ENCODE results near the gene KIF1A.
"Not testable (repeated sequence)": the region's sequence is repeated elsewhere in the genome, so short reads cannot be mapped to it uniquely, and the experiment has no call there.

Gene KIF1A

DNA sequence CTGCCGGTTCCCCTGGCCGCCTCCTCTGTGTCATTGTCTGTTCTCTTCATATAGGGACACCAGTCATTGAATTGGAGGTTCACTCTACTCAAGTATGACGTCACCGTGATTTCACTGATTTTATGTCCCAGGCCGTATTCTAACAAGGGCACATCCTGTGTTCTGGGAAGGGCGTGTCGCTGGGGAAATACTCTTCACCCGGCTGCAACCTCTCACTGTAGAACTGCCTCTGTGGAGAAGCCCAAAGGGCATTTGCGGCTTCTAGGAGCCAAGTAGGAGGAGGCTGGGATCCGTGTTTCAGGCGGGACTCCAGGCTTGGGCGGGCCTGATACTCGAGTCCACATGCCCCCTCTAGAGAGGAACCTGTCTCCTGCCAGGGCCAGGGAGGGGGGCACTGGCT lies 123.5 kb downstream of the KIF1A start:
- DNase-seq: not testable (repeated sequence)

DNA sequence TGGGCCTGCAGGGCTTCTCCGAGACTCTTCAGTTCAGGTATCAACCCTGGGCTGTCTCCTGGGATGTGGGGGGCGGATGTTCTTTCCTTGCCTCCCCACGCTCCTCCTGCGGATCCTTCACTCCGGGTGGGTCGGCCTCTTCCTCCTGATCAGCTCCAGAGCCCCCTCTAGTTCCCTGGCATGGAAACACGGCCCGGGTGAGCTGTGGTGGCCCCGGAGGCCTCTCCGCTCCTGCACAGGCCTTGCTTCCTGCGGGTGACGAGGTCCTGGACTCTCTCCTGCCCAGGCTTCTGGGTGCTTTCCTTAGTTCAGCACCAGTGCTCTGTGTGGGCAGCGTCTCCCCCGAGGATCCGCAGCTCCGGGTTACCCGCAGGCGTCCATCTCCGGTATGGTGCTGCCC lies 124.4 kb downstream of the KIF1A start:
- DNase-seq: not testable (repeated sequence)

DNA sequence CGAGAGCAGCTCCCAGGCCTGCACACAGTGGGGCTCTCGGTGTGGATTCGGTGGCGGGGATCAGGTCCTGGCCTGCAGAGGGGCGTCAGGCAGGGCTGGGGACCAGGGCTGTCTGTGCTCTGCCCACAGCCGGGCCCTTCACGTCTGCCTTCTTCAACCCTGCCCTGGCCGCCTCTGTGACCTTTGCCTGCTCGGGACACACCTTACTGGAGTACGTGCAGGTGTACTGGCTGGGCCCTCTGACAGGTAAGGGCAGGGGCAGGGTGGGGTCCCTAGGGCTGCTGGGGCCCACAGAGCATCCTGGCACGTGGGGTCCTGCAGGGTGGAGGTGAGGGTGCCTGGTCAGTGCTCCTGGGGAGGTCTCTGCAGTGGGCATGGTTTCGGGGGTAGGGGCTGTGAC lies 125.7 kb downstream of the KIF1A start:
- DNase-seq: not testable (repeated sequence)

DNA sequence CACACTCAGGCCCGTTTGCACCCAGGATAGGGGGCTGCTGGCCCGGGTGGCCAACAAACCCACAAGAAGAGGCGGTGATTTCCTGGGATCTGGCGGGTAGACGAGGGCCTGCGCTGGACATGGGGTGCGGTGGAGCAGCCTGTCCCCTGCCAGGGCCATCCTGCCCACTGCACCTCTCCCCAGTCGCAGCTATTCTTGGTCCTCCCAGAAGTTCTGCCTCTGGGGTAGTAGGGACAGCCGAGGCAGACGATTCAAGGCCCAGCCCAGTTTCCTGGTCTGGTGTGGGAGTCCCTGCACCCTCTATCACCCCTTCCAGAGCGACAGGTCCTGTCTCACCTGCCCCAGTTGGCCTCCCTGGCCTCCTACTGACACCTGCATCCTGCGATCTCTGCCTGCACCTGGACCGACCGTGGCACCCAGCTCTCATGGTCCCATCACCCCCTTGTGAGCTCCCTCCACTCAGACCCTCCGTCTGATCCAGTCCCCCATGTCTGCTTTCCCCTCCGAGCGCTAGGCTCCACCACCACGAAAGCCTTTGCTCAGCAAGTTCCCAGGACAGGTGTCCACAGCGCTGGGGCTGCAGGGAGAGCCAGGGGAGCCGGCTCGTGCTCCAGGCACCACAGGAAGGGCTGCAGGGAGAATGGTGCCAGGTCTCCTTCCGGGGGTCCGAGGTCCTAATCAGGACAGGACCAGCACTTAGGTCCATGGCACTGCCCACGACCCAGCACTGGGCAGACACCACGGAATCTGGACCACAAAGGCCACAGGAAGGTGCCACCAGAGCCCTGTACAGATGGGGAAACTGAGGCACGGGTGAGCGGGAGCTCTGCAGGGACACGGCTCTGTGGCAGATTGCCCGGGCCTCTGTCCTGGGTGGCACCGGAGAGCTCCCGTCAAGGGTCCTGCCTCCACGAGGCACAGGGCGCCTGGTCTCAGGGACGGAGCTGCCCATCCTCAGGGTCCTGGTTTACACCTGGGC lies 127.1 kb downstream of the KIF1A start:
- DNase-seq: not testable (repeated sequence)

DNA sequence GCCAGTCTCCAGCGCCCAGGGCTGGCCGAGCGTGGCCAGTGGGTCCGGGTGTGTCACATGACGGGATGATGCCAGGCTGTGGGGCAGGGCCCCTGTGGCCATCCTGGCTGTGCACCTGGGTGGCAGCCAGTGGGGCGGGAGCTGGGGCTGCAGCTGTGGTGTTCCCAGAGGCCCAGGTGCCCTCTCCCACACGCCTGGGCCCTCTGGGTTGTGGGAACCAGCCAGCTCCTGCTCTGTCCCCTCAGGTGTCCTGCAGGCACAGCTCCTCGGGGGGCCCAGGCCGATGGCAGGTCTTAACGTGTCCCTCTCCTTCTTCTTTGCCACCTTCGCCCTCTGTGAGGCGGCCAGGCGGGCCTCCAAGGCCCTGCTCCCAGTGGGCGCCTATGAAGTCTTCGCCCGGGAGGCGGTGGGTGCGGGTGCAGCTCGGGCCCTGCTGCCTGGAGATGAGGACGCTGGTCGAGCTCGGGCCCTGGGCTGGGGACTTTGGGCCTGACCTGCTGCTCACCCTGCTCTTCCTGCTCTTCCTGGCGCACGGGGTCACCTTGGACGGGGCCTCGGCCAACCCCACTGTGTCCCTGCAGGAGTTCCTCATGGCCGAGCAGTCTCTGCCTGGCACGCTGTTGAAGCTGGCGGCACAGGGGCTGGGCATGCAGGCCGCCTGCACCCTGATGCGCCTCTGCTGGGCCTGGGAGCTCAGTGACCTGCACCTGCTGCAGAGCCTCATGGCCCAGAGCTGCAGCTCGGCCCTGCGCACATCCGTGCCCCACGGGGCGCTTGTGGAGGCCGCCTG lies 128.2 kb downstream of the KIF1A start, which contains the start of gene AQP12A:
AQP12A (plus strand) TSS at position 236 of the 790 bp plus-strand sequence; CDS start at position 284, 48 bp downstream.
- not testable (repeated sequence) for DNase-seq

DNA sequence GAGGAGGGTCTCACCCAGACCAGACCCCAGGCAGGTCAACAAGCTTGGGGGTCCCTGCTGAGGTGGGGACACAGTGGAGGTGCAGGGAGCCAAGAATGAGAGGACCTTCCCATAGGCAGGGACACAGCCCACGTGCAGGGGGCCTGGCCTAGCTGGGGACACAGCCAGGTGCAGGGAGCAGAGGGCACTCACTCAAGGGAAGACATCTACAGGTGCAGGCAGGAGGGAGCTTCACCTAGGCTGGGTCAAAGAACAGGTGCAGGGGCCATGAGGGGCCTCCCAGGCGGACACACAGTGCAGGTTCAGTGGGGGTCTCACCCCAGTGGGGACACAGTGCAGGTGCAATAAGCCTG lies 129.0 kb downstream of the KIF1A start:
- not testable (repeated sequence) for DNase-seq

DNA sequence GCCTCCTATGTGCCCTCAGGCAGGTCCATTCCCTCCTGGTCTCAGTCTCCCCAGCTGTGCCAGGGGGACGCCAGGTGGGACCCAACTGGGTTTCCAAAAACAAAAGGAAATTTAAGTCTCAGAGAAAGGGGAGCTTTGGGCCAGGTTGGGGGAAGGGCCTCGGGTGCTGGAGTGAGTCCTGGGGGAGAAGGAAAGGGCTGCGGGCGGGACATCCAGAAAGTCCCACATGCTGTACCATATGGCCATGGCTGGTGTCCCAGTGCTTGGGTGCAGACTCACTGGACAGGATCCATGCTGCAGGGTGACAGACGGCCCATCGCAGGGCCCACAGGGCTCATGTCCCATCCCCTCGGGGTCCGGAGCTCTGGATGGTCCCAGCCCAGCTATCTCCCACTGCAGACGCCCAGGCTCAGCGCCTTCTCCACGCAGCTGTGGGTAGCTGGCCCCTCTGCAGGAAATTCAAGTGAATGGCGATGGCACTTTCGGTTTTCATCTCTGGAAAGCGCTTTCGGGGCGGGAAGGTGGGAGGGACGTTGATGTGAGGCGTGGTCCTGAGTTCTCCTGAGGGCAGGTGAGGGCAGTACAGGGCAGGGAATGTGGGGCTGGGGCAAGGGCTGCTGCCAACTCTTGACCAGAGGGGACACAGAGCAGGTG lies 129.5 kb downstream of the KIF1A start:
- DNase-seq: not testable (repeated sequence)

DNA sequence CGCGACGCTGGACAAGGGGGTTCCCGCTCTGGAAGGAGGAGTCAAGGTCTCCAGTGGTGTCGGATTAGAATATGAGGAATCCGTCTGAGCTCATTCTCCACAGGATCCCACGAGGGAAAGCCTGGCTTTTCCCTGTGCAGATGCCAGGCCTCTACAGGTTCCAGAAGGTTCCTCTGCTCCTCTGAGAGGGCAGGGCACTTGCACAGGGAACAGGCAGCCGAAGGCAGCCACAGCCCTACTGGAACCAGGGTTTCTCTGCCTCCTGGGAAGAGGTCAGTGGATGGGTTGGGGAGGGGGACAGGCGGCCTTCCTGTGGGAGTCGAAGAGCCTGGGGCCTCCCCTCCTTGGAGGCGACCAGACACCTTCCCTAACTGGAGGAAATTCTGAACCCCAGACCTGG lies 130.0 kb downstream of the KIF1A start:
- DNase-seq: no peak

DNA sequence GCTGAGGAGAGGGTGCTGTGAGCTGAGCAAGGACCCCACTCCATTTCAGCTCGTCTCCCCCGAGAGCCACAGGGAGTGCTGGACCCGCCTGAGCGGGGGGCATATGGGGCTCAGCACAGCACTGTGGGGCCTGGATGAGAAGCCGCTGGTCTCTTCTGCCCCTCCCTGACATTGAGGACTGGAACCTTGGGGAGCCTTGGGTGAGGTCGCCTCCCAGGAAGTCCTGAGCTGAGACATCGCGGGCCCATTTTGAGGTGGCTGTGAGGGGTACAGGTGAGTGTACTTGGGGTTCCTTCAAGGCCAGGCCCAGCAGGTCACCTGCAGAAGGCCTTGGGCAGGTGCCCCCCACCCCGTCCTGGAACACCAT lies 131.5 kb downstream of the KIF1A start:
- no peak for DNase-seq

DNA sequence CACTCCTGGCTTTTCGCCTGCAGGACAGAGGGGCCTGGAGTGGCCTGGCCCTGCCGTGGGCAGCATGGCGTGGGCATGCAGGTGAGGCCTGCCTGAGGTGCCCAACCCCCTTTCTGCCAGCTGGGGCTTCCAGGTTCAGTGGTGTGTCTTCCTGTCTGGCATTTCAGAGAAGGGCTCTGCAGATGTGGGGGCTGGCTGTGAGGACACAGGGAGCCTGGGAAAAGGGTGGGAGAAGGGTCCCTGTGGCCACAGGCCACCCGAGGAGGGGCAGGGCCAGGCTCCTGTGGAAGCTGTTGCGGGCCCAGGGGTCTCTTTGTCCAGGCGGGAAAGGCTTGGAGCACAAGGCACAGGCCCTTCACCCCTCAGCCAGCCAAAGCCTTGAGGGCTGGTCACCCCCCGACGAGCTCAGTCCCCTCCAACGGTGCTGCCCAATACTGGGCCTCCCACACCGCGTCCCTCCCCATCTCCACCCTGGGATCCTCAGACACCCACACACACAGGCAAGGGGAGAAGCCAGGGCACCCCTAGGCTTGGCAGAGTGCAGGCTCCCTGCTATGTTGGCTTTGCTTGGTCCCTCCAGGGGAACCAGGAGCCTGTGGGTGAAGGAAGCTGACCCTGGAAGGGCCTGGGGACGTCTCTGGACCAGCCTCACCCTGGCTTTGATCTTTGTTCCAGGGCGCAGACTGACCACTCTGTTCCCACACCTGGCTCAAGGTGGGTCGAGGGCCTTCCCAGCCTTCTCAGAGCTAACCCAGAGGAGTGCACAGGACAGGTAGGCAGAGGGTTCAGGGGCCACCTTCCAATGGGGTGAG lies 132.1 kb downstream of the KIF1A start:
- no peak for DNase-seq

DNA sequence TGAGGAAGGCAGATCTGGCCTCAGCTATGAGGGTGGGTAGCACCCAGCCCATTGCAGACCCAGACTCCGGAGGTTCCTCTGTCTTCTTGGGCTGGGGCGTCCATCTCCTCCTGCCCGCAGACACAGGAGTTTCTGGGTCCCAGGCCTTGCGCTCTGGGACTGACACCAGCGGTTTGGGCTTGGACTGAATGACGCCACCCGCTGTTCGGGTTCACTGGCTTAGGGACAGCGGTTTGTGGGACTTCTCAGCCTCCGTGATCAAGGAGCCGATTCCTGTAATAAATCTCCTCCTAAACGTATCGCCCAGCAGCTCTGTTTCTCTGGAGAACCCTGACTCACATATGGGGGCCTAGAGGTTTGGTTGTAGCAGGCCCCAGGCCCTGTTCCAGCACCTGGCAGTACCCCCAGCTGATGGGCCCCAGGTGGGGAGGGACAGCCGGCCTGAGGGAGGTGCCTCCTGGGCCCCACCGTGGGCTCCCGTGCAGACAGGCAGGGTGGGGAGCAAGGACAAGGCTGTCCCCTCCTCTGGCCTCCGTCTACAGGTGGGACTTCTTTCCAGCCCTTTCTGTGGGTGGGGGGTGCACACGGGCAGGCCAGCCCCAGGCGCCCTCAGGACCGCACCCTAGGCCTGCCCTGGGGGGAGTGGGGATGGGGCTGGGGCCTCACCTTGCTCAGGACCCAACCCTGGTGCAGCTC lies 132.8 kb downstream of the KIF1A start:
- no peak for DNase-seq

DNA sequence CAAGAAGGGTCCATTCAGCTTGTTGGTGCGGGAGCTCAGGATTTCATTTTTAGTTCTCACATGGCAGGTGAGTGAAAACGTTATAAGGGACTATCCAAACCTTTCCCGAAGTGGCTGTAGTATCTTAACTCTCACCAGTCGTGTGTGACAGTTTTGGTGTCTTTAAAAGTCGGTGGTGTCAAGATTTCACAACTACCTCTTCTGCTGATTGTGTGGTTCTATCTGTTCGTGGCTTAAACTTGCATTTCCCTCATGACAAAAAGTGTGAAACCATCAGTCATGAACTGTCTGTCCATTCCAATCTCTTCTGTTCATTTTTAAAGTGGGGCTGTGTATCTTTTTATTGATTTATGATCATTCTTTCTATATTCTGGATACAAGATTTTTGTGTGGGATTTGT lies 133.6 kb downstream of the KIF1A start:
- no peak for DNase-seq

DNA sequence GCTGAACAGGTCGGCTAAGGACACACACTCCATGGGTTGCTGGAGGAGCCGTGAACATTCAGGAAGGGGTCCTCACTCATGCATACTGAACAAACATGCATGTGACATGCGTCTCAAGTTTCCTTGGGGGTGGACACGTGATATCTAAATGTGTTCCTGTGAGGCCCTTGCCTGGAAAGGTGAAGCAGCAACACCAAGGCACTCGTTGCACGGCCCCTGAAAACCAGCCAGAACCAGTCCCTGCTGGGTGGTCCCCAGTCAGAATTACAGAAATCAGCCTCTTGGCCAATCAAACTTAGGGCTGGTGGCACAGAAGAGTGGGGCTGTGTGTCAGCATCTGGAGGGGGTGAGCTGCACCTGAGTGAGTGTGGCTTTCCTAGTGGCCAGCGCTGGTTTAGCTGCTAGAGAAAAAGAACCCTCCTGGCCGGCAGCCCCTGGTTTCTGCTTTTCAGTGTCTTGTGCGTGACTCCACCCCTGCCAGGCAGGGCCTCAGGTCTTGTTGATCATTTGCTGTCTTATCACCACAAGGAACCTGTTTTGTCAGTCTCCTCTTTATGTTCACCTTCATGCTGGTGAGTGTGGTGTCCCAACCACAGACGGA lies 134.1 kb downstream of the KIF1A start:
- no peak for DNase-seq

DNA sequence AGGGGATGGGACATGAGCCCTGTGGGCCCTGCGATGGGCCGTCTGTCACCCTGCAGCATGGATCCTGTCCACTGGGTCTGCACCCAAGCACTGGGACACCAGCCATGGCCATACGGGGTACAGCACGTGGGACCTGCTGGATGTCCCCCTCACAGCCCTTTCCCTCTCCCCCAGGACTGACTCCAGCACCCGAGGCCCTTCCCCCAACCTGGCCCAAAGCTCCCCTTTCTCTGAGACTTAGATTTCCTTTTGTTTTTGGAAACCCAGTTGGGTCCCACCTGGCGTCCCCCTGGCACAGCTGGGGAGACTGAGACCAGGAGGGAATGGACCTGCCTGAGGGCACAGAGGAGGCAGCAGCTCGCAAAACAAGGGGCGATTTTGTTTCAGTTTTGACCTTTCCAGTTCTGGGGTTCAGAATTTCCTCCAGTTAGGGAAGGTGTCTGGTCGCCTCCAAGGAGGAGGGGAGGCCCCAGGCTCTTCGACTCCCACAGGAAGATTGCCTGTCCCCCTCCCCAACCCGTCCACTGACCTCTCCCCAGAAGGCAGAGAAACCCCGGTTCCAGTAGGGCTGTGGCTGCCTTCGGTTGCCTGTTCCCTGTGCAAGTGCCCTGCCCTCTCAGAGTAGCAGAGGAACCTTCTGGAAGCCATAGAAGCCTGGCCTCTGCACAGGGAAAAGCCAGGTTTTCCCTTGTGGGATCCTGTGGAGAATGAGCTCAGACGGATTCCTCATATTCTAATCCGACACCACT lies 135.9 kb downstream of the KIF1A start:
- not testable (repeated sequence) for DNase-seq

DNA sequence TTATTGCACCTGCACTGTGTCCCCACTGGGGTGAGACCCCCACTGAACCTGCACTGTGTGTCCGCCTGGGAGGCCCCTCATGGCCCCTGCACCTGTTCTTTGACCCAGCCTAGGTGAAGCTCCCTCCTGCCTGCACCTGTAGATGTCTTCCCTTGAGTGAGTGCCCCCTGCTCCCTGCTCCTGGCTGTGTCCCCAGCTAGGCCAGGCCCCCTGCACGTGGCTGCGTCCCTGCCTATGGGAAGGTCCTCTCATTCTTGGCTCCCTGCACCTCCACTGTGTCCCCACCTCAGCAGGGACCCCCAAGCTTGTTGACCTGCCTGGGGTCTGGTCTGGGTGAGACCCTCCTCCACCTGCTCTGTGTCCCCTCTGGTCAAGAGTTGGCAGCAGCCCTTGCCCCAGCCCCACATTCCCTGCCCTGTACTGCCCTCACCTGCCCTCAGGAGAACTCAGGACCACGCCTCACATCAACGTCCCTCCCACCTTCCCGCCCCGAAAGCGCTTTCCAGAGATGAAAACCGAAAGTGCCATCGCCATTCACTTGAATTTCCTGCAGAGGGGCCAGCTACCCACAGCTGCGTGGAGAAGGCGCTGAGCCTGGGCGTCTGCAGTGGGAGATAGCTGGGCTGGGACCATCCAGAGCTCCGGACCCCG lies 136.6 kb downstream of the KIF1A start:
- not testable (repeated sequence) for DNase-seq

DNA sequence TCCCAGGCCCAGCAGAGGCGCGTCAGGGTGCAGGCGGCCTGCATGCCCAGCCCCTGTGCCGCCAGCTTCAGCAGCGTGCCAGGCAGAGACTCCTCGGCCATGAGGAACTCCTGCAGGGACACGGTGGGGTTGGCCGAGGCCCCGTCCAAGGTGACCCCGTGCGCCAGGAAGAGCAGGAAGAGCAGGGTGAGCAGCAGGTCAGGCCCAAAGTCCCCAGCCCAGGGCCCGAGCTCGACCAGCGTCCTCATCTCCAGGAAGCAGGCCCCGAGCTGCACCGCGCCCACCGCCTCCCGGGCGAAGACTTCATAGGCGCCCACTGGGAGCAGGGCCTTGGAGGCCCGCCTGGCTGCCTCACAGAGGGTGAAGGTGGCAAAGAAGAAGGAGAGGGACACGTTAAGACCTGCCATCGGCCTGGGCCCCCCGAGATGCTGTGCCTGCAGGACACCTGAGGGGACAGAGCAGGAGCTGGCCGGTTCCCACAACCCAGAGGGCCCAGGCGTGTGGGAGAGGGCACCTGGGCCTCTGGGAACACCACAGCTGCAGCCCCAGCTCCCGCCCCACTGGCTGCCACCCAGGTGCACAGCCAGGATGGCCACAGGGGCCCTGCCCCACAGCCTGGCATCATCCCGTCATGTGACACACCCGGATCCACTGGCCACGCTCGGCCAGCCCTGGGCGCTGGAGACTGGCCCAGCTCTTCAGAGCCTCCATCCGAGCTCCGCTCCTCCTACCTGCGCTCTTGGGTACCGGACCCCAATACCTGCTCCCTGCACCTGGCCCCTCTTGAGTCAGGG lies 137.4 kb downstream of the KIF1A start, which contains the start of gene AQP12B:
AQP12B (minus strand) TSS at position 455 of the 794 bp plus-strand sequence; CDS start at position 407, 48 bp downstream.
- DNase-seq: not testable (repeated sequence)

DNA sequence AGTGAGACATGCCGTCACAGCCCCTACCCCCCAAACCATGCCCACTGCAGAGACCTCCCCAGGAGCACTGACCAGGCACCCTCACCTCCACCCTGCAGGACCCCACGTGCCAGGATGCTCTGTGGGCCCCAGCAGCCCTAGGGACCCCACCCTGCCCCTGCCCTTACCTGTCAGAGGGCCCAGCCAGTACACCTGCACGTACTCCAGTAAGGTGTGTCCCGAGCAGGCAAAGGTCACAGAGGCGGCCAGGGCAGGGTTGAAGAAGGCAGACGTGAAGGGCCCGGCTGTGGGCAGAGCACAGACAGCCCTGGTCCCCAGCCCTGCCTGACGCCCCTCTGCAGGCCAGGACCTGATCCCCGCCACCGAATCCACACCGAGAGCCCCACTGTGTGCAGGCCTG lies 139.8 kb downstream of the KIF1A start:
- DNase-seq: not testable (repeated sequence)

DNA sequence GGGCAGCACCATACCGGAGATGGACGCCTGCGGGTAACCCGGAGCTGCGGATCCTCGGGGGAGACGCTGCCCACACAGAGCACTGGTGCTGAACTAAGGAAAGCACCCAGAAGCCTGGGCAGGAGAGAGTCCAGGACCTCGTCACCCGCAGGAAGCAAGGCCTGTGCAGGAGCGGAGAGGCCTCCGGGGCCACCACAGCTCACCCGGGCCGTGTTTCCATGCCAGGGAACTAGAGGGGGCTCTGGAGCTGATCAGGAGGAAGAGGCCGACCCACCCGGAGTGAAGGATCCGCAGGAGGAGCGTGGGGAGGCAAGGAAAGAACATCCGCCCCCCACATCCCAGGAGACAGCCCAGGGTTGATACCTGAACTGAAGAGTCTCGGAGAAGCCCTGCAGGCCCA lies 141.1 kb downstream of the KIF1A start:
- DNase-seq: not testable (repeated sequence)

DNA sequence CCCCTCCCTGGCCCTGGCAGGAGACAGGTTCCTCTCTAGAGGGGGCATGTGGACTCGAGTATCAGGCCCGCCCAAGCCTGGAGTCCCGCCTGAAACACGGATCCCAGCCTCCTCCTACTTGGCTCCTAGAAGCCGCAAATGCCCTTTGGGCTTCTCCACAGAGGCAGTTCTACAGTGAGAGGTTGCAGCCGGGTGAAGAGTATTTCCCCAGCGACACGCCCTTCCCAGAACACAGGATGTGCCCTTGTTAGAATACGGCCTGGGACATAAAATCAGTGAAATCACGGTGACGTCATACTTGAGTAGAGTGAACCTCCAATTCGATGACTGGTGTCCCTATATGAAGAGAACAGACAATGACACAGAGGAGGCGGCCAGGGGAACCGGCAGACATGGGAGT lies 142.0 kb downstream of the KIF1A start:
- not testable (repeated sequence) for DNase-seq
